DMS153 (cell line): ENCODE results near the gene FBXO48.

Experiments used
- DNase-seq: peaks from one replicate; lab custom pipeline; 2025; lab: John Stamatoyannopoulos, UW

FBXO48 gene

GRCh38 chr2:68412127-68412819 is 54.8 kb downstream of the FBXO48 start:
- no peak for DNase-seq

GRCh38 chr2:68411397-68412126 is 55.5 kb downstream of the FBXO48 start:
- no peak for DNase-seq
